ENCODE measurements around the gene PDE6H. TPM values are rescaled to one million over a fixed set of nuclear protein-coding genes. Genes with fewer than 3 reads are reported as not detected.

Gene PDE6H
- total and polyA plus RNA-seq, 10 of the 15 experiments (the other 5 are each of a cell fraction or from before 2014, with no cell fraction given), result 0.16 TPM; not detected in 9

GRCh38 chr12:14991069-14991468 is 18.2 kb downstream of the PDE6H start:
- Histone ChIP-seq H3K27me3 (replicated peaks in 1 of 2; ENCODE audit: control insufficient read depth in 2 of 2, insufficient read depth in 2 of 2, low read length in 1 of 2) (no peaks in the 10 kb centered on the region), H3K4me2 (ENCODE audit: control insufficient read depth, insufficient read depth) (no peak overlapping the region), H3K4me3 (no peak overlapping the region), H3K9ac (ENCODE audit: control insufficient read depth, insufficient read depth, low read length) (no peak overlapping the region), H3K27ac (ENCODE audit: control insufficient read depth, insufficient read depth) (no peak overlapping the region), H2AFZ (ENCODE audit: control insufficient read depth, low read depth, low read length) (no peak overlapping the region), H3K4me1 (ENCODE audit: control insufficient read depth, insufficient read depth, low read length) (peaks cover 17% of the 10 kb centered on the region), H3K79me2 (ENCODE audit: control insufficient read depth, insufficient read depth, low read length) (no peaks in the 10 kb centered on the region), H3K9me3 (replicated peaks; ENCODE audit: control insufficient read depth, insufficient read depth, low read length) (no peaks in the 10 kb centered on the region; the same call in 1 of the 3 replicates), H3K36me3 (ENCODE audit: control insufficient read depth in 2 of 2, insufficient read depth in 2 of 2, low read length in 1 of 2) (no peaks in the 10 kb centered on the region), H4K20me1 (ENCODE audit: control insufficient read depth, insufficient read depth) (no peaks in the 10 kb centered on the region)
- no TSS peak for BruUV-seq (replicated peaks)
- in situ Hi-C loops (cut with MboI) (loop anchor here (10.0 kb wide), 1 partner anchor 756 kb away; no protein-coding TSS in a partner anchor), intact Hi-C loops (cut with micrococcal nuclease; ENCODE audit: unreplicated experiment) (loop anchor here (2.0 to 10.0 kb wide), 3 partner anchors 30 to 756 kb away; partner anchors contain the start of gene ARHGDIB)
- TF ChIP-seq, protein P1, sequence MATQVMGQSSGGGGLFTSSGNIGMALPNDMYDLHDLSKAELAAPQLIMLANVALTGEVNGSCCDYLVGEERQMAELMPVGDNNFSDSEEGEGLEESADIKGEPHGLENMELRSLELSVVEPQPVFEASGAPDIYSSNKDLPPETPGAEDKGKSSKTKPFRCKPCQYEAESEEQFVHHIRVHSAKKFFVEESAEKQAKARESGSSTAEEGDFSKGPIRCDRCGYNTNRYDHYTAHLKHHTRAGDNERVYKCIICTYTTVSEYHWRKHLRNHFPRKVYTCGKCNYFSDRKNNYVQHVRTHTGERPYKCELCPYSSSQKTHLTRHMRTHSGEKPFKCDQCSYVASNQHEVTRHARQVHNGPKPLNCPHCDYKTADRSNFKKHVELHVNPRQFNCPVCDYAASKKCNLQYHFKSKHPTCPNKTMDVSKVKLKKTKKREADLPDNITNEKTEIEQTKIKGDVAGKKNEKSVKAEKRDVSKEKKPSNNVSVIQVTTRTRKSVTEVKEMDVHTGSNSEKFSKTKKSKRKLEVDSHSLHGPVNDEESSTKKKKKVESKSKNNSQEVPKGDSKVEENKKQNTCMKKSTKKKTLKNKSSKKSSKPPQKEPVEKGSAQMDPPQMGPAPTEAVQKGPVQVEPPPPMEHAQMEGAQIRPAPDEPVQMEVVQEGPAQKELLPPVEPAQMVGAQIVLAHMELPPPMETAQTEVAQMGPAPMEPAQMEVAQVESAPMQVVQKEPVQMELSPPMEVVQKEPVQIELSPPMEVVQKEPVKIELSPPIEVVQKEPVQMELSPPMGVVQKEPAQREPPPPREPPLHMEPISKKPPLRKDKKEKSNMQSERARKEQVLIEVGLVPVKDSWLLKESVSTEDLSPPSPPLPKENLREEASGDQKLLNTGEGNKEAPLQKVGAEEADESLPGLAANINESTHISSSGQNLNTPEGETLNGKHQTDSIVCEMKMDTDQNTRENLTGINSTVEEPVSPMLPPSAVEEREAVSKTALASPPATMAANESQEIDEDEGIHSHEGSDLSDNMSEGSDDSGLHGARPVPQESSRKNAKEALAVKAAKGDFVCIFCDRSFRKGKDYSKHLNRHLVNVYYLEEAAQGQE (IDR thresholded peaks at IDR 0.05; ENCODE audit: low read depth, low read length), result no peak
- TF ChIP-seq IKZF2 (IDR thresholded peaks at IDR 0.05) (peak in 1 of 2 experiments; percentile 14; a peak in 1 of 4 replicates), ZNF217 (IDR thresholded peaks at IDR 0.05) (0 out of 2 replicates have a peak, but pooled peaks have one; percentile 42), RUNX3 (IDR thresholded peaks at IDR 0.05; ENCODE audit: low read length) (peak; percentile 63)
- TF ChIP-seq, protein P2, sequence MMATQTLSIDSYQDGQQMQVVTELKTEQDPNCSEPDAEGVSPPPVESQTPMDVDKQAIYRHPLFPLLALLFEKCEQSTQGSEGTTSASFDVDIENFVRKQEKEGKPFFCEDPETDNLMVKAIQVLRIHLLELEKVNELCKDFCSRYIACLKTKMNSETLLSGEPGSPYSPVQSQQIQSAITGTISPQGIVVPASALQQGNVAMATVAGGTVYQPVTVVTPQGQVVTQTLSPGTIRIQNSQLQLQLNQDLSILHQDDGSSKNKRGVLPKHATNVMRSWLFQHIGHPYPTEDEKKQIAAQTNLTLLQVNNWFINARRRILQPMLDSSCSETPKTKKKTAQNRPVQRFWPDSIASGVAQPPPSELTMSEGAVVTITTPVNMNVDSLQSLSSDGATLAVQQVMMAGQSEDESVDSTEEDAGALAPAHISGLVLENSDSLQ (IDR thresholded peaks at IDR 0.05), result no peak
- ChIA-PET CTCF (interaction anchor here (0.6 to 1.0 kb wide), 2 partner anchors 31 to 361 kb away, joined by 3 read pairs; no protein-coding TSS in a partner anchor), RAD21 (ENCODE audit: unreplicated experiment) (interaction anchor here (2.3 kb wide), 1 partner anchor 267 kb away, joined by 6 read pairs; no protein-coding TSS in a partner anchor), POLR2A (no interaction called here), SMC1A (ENCODE audit: uncharacterized antibody, unreplicated experiment) (interaction anchor here (1.2 to 16.7 kb wide), 5 partner anchors 14 to 378 kb away, joined by 3 to 242 read pairs (median 4); partner anchors contain the start of gene ART4)
- ATAC-seq (peak; percentile 44), DNase-seq (ENCODE audit: low read depth, low spot score) (no peak), FAIRE-seq (no peak)
